ENCODE data around the gene PITPNC1.

PITPNC1 gene

DNA sequence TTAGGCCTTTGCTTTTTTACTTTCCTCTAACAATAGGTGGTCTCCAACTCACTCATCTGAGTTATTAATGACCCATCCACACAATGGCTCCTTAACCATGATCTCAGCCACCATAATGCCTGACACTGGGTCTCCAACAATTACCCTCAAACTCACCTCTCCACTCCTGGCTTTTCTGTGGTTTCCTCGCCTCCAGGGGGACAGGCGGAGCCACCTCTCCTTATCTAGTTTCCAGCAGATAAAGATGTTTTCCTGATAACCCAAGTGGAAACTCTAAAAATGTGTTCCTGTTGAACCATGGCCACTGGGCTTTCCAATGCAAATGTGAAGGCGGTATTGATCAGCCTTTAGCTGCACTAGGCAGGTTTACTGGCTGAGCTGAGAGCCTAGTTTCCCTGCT, 331.3 kb downstream of the PITPNC1 start:
- TF ChIP-seq, protein P1, sequence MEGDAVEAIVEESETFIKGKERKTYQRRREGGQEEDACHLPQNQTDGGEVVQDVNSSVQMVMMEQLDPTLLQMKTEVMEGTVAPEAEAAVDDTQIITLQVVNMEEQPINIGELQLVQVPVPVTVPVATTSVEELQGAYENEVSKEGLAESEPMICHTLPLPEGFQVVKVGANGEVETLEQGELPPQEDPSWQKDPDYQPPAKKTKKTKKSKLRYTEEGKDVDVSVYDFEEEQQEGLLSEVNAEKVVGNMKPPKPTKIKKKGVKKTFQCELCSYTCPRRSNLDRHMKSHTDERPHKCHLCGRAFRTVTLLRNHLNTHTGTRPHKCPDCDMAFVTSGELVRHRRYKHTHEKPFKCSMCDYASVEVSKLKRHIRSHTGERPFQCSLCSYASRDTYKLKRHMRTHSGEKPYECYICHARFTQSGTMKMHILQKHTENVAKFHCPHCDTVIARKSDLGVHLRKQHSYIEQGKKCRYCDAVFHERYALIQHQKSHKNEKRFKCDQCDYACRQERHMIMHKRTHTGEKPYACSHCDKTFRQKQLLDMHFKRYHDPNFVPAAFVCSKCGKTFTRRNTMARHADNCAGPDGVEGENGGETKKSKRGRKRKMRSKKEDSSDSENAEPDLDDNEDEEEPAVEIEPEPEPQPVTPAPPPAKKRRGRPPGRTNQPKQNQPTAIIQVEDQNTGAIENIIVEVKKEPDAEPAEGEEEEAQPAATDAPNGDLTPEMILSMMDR (IDR thresholded peaks at IDR 0.05; ENCODE audit: low read depth, low read length) = no peak
- H3K4me3 ChIP-seq (ENCODE audit: low read depth, low read length) = no peak overlapping the region

DNA sequence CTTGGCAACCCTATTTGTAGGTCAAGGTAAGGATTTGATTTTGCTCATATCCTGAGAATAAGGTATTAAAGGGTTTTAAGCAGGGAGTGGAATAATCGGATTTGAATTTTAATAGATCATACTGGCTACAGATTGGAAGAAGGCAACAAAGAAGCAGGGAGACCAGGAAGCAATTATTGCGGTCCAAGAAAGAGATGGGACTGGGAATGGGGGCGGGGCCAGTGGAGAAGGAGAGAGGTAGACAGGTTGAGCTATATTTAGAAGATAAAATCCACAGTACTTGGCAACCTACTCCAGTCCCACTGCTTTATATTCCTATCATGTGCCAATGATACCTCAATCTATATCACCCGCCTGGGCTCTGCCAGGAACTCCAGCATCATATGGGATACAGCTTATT, 334.8 kb downstream of the PITPNC1 start:
- H3K4me3 ChIP-seq (ENCODE audit: low read depth, low read length) = no peak overlapping the region
- TF ChIP-seq, protein P1 (IDR thresholded peaks at IDR 0.05; ENCODE audit: low read depth, low read length) = no peak

DNA sequence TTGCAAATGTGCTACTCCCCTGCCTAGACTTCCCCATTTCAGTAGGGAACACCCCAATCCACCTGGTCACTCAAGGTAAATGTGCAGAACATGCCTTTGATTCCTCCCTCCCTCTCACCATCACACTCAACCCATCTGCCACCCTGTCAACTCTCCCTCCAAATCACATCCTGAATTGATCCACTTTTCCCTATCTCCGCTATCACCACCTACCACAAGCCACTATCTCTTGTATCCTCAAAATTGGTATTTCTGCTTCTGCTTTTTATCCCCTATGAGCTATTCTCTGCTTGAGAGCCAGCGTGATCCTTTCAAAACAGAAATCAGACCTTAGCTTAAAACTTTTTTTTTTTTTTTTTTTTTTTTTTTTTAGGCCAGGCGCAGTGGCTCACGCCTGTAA, 335.3 kb downstream of the PITPNC1 start:
- TF ChIP-seq, protein P1 (IDR thresholded peaks at IDR 0.05; ENCODE audit: low read depth, low read length) = no peak
- H3K4me3 ChIP-seq (ENCODE audit: low read depth, low read length) = no peak overlapping the region

DNA sequence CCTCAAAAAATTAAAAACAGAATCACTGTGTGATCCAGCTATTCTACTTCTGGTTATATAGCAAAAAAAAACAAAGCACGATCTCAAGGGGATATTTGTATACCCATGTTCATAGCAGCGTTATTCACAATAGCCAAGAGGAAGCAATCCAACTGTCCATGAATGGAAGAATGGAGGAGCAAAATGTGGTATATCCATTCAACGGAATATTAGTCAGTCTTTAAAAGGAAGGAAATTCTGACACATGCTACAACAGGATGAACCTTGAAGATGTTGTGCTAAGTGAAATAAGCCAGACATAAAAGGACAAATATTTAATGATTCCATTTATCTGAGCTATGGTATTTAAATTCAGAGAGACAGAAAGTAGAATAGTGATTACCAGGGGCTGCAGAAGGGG, 336.1 kb downstream of the PITPNC1 start:
- no peak overlapping the region for H3K4me3 ChIP-seq (ENCODE audit: low read depth, low read length)
- TF ChIP-seq, protein P1 (IDR thresholded peaks at IDR 0.05; ENCODE audit: low read depth, low read length) = no peak

DNA sequence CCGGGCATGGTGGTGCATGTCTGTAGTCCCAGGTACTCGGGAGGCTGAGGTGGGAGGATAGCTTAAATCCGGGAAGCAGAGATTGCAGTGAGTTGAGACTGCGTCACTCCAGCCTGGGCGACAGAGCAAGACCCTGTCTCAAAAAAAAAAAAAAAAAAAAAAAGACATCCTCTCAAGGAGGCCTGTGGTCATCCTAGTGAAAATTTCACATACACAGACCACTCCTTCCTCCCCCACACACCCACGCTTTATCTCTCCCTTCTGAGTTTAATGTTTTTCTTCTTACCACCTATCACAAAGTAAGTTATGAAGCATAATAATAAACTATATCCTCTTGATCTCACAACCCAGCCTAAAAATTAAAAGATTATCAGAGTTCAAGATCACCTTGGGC, 339.3 kb downstream of the PITPNC1 start:
- TF ChIP-seq, protein P1 (IDR thresholded peaks at IDR 0.05; ENCODE audit: low read depth, low read length) = no peak
- H3K4me3 ChIP-seq (ENCODE audit: low read depth, low read length) = no peak overlapping the region

DNA sequence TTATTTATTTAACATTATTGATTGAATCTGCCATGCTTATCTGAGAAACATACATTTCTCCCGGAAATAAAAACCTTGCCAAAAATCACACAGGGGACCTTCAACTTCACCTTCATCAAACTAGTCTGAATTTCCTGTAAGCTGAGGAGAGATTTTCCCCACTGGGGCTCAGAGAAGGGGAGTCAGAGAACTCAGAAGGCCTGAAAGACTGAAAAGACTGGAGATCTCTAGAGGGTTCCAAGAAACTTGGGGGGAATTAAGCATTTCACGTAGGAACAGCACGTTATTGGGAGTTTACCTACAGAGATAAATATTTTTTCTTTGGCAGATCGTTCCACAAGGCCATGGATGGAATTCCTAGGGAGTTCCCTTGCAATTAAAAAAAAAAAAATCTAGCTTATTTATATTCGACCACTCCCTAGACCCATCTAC, 340.1 kb downstream of the PITPNC1 start:
- H3K4me3 ChIP-seq (ENCODE audit: low read depth, low read length) = peak overlapping the region; percentile 78
- TF ChIP-seq, protein P1 (IDR thresholded peaks at IDR 0.05; ENCODE audit: low read depth, low read length) = no peak

DNA sequence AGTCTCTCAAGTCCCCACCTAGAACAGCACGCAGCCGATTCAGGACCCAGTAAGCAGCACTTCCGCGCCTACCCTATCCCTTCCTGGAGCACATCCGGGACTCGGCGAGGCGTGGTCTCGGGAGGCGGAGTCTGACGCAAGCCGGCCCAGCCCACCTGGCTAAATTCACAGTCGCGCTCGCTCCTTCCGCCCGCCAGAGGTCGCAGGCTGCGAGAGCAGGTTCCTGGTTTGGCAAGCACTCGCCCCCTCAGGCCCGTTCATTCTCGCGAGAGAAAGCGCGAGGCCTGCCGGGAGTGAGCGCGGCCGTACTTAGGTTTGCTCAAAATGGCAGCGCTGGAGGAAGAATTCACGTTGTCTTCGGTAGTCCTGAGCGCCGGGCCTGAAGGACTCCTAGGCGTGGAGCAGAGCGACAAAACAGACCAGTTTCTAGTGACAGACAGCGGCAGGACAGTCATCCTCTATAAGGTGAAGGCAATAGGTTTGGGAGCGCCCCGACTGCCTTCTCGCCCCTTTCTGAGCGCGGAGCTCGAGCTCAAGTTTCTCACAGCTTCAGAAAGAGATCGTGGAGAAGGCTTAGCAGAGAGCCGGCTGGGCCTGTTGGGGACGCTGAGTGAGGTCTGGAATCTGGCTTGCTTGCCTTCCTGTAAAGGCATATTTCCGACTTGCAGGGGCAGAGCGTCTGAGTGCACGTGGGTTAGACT, 340.7 kb downstream of the PITPNC1 start, which contains the start of gene NOL11:
Gene NOL11, plus strand, starts transcription at position 313 of the 701 bp plus-strand sequence. Its CDS starts 12 bp downstream, at position 325.
- TF ChIP-seq, protein P1 (IDR thresholded peaks at IDR 0.05; ENCODE audit: low read depth, low read length) = peak; percentile 88

More for the DNA sequence above, 340.7 kb downstream of the PITPNC1 start, which contains the start of gene NOL11:
- H3K4me3 ChIP-seq (ENCODE audit: low read depth, low read length) = peak within 1 kb of the TSS; percentile 78

Measured in WI38 (cell line).